ENCODE measurements around the gene HCFC1R1. TPM values are rescaled to one million over a fixed set of nuclear protein-coding genes. Genes with fewer than 3 reads are reported as not detected.

HCFC1R1 gene
- total RNA-seq, 2 donors from 2014 or later, result 49.8 to 59.1 TPM

DNA sequence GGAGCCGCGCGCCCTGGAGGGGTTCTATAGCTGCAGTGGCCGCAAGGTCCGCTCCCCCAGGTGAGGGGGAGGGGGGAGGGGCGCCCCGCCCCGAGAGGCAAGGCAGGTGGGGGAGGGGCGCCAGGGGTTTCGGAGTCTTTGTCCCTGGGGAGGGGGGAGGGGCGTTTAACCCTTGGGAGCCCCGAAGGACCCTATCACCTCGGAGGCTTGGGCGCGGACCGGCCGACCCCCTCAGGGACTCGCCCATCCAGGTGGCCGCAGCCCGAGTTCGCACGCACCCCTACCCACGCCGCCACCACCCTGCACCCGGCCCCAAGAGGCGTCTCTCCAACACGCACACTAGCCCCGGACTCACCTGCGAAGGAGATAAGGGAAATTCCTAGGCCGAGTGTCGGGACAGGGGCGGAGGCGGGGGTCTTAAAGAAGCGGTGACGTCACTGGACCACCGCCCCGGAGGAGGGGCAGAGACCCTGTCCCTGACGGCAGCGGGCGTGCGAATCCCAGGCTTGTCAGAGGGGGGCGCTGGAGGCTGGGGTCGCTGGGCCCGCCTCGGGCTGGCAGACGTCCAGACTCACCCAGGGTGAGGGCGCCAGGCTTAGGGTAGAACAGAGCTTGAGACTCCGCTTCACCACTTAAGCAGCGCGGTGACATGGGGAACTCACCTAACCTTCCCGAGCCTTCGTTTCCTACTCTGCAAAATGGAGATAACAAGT is 5.8 kb downstream of the HCFC1R1 start, which contains the start of gene CLDN6:
CLDN6 (minus strand) TSS at position 390 of the 713 bp plus-strand sequence. CDS start 2,162 bp downstream, outside the sequence.
- WGBS, 2 experiments (ENCODE audit: insufficient coverage in 1 of 2, insufficient read length in 1 of 2), result 2% methylated on average over 9 to 49 of the region's 52 CpGs
- peak; percentile 100 for DNase-seq
- H3K9me3 ChIP-seq (ENCODE audit: control insufficient read depth, low read length), result no peaks in the 10 kb centered on the region
- H3K27ac ChIP-seq (ENCODE audit: low read depth, low read length), result peak within 1 kb of the TSS; percentile 82
- peak within 1 kb of the TSS; percentile 99 for H3K27ac Mint-ChIP-seq
- H3K27me3 Mint-ChIP-seq (ENCODE audit: insufficient read depth), result peaks cover 7% of the 10 kb centered on the region
- peaks cover 25% of the 10 kb centered on the region for H3K36me3 ChIP-seq (ENCODE audit: control insufficient read depth, insufficient read depth, low read length)
- peak within 1 kb of the TSS; percentile 93 for H3K9ac ChIP-seq (ENCODE audit: extremely low read depth, low read length, poor library complexity, severe bottlenecking)
- H3K36me3 Mint-ChIP-seq (ENCODE audit: low read depth), result peaks cover 25% of the 10 kb centered on the region
- no peaks in the 10 kb centered on the region for H3K9me3 Mint-ChIP-seq
- H3K4me3 Mint-ChIP-seq, result peak within 1 kb of the TSS; percentile 88
- peaks cover 47% of the 10 kb centered on the region for H3K4me1 Mint-ChIP-seq
- TF ChIP-seq CTCF (conservative IDR thresholded peaks at IDR 0.05), result peak; percentile 91
- no peaks in the 10 kb centered on the region for H3K27me3 ChIP-seq (ENCODE audit: control insufficient read depth, insufficient read depth, low read length, poor library complexity, severe bottlenecking)
- peaks cover 11% of the 10 kb centered on the region for H3K4me1 ChIP-seq (ENCODE audit: control insufficient read depth, insufficient read depth, low read length)
- peak within 1 kb of the TSS; percentile 97 for H3K4me3 ChIP-seq (ENCODE audit: low read length)

DNA sequence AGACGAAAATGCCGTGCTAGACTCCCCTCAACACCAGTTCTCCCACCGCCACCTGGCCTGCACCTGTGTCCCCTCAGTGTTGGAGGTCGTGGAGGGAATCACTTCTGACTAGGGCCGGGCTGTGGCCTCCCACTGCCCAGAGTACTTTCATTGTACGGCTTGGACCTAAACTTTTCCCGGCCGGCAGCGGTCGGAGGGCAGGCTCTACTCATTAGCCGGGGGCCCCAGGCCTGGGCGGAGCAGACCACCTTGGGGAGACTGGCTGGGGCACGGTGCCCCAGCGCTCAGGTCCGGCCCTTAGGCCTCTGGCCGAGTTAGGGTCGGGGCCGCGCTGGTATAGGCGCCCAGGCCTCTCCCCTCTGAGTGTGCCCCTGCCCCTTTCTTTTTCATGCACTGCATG is 6.4 kb downstream of the HCFC1R1 start:
- Mint-ChIP-seq H3K4me3 (peak overlapping the region; percentile 88), H3K36me3 (ENCODE audit: low read depth) (peaks cover 25% of the 10 kb centered on the region), H3K27ac (peak overlapping the region; percentile 91), H3K4me1 (peaks cover 46% of the 10 kb centered on the region), H3K27me3 (ENCODE audit: insufficient read depth) (peaks cover 13% of the 10 kb centered on the region), H3K9me3 (no peaks in the 10 kb centered on the region)
- DNase-seq, result no peak
- H3K9me3 ChIP-seq (ENCODE audit: control insufficient read depth, low read length), result no peaks in the 10 kb centered on the region
- H3K36me3 ChIP-seq (ENCODE audit: control insufficient read depth, insufficient read depth, low read length), result peaks cover 20% of the 10 kb centered on the region
- peak overlapping the region; percentile 93 for H3K9ac ChIP-seq (ENCODE audit: extremely low read depth, low read length, poor library complexity, severe bottlenecking)
- no peaks in the 10 kb centered on the region for H3K27me3 ChIP-seq (ENCODE audit: control insufficient read depth, insufficient read depth, low read length, poor library complexity, severe bottlenecking)
- peak overlapping the region; percentile 97 for H3K4me3 ChIP-seq (ENCODE audit: low read length)
- no peak overlapping the region for H3K27ac ChIP-seq (ENCODE audit: low read depth, low read length)
- WGBS, 2 experiments (ENCODE audit: insufficient coverage in 1 of 2, insufficient read length in 1 of 2), result 1 to 2% methylated on average over 13 to 20 of the region's 20 CpGs
- H3K4me1 ChIP-seq (ENCODE audit: control insufficient read depth, insufficient read depth, low read length), result peaks cover 8% of the 10 kb centered on the region
- no peak for TF ChIP-seq CTCF (conservative IDR thresholded peaks at IDR 0.05)

GRCh38 chr16:3015865-3016521 is 7.7 kb downstream of the HCFC1R1 start:
- H3K27ac Mint-ChIP-seq, result no peak overlapping the region

More at GRCh38 chr16:3015865-3016521, 7.7 kb downstream of the HCFC1R1 start:
- no peaks in the 10 kb centered on the region for H3K9me3 Mint-ChIP-seq
- peak overlapping the region; percentile 88 for H3K4me3 Mint-ChIP-seq
- no peak for TF ChIP-seq CTCF (conservative IDR thresholded peaks at IDR 0.05)
- Histone ChIP-seq H3K27ac (ENCODE audit: low read depth, low read length) (no peak overlapping the region), H3K36me3 (ENCODE audit: control insufficient read depth, insufficient read depth, low read length) (peaks cover 15% of the 10 kb centered on the region), H3K4me3 (ENCODE audit: low read length) (peak overlapping the region; percentile 97), H3K4me1 (ENCODE audit: control insufficient read depth, insufficient read depth, low read length) (peaks cover 5% of the 10 kb centered on the region), H3K9me3 (ENCODE audit: control insufficient read depth, low read length) (no peaks in the 10 kb centered on the region), H3K27me3 (ENCODE audit: control insufficient read depth, insufficient read depth, low read length, poor library complexity, severe bottlenecking) (no peaks in the 10 kb centered on the region), H3K9ac (ENCODE audit: extremely low read depth, low read length, poor library complexity, severe bottlenecking) (no peak overlapping the region)
- WGBS, 2 experiments (ENCODE audit: insufficient coverage in 1 of 2, insufficient read length in 1 of 2), result 87 to 88% methylated on average over 10 to 13 of the region's 13 CpGs
- H3K36me3 Mint-ChIP-seq (ENCODE audit: low read depth), result peaks cover 23% of the 10 kb centered on the region
- H3K4me1 Mint-ChIP-seq, result peaks cover 39% of the 10 kb centered on the region
- peaks cover 20% of the 10 kb centered on the region for H3K27me3 Mint-ChIP-seq (ENCODE audit: insufficient read depth)
- no peak for DNase-seq
